Measurements from ENCODE around the gene SCLT1. TPM values are rescaled to one million over a fixed set of nuclear protein-coding genes. Genes with fewer than 3 reads are reported as not detected.

The SCLT1 gene
- total and polyA plus RNA-seq, 2 of the 8 experiments (the other 6 are each of a cell fraction or from before 2014, with no cell fraction given) = 4.8 to 13.1 TPM

DNA sequence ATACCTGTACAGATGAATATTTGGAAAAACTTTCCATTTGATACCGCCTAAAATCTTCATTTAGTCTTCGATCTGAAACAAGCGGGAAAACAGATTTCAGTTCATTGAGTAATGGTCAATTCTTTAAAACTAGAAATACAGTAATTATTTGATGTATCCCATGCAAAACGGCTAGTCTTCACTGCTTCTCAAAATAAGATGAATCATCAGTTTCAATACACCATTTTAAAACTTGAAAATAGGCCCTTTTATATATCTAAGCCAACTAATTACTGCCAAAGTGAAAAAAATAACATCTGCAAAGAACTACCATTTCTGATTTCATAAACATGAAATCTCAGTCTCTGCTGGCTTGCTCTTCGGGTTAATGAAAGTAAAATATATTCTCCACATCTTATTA, 11.0 kb downstream of the SCLT1 start:
- Histone ChIP-seq H3K4me3 (ENCODE audit: extremely low read depth in 1 of 4, insufficient read depth in 2 of 4, low read depth in 3 of 4, low read length in 4 of 4) (no peak overlapping the region), H3K9ac (replicated peaks in 1 of 4; ENCODE audit: extremely low read depth in 1 of 4, low read depth in 3 of 4, low read length in 3 of 4) (no peak overlapping the region), H3K14ac (ENCODE audit: insufficient read length) (no peak overlapping the region), H2AK5ac (ENCODE audit: low read depth, low read length) (no peak overlapping the region), H3K36me3 (ENCODE audit: control insufficient read depth in 2 of 4, insufficient read depth in 4 of 4, low read length in 3 of 4) (peaks cover 0 to 24% (median 5%) of the 10 kb centered on the region in 4 experiments; a peak in 3 of 8 replicates), H3K27me3 (replicated peaks in 1 of 4; ENCODE audit: control insufficient read depth in 3 of 4, extremely low read depth in 1 of 4, insufficient read depth in 3 of 4, low read length in 3 of 4) (no peaks in the 10 kb centered on the region), H2BK120ac (replicated peaks; ENCODE audit: low read depth, low read length) (no peak overlapping the region), H4K8ac (ENCODE audit: extremely low read depth, insufficient read depth, low read length) (no peak overlapping the region), H3K23me2 (ENCODE audit: low read depth, low read length) (no peaks in the 10 kb centered on the region), H2BK12ac (ENCODE audit: low read depth, low read length) (no peak overlapping the region), H3K4me2 (ENCODE audit: insufficient read depth in 1 of 2, low read depth in 2 of 2, low read length in 2 of 2) (no peak overlapping the region), H4K91ac (replicated peaks; ENCODE audit: insufficient read length, low read length) (no peak overlapping the region), H2BK5ac (ENCODE audit: low read depth, low read length) (no peak overlapping the region), H3K18ac (ENCODE audit: extremely low read depth, low read length) (no peak overlapping the region), H3K9me3 (ENCODE audit: insufficient read depth in 2 of 2, low read depth in 1 of 2, low read length in 1 of 2) (peaks cover 9 to 20% of the 10 kb centered on the region in 2 experiments; a peak in 3 of 4 replicates), H3K4me1 (replicated peaks in 1 of 4; ENCODE audit: control insufficient read depth in 3 of 4, insufficient read depth in 4 of 4, low read length in 3 of 4) (no peaks in the 10 kb centered on the region), H4K20me1 (replicated peaks in 1 of 2; ENCODE audit: control insufficient read depth in 1 of 2, insufficient read depth in 2 of 2, low read length in 2 of 2) (no peaks in the 10 kb centered on the region), H2BK20ac (ENCODE audit: low read length) (no peak overlapping the region), H4K5ac (ENCODE audit: insufficient read length, low read depth, low read length) (no peak overlapping the region), H3K23ac (ENCODE audit: insufficient read length) (no peak overlapping the region), H3K4ac (replicated peaks; ENCODE audit: insufficient read length, low read depth, low read length) (no peak overlapping the region), H3K79me1 (ENCODE audit: low read depth, low read length) (no peaks in the 10 kb centered on the region; the same call in 1 of the 2 replicates), H3K56ac (replicated peaks; ENCODE audit: insufficient read length, low read depth, low read length) (no peak overlapping the region), H2AFZ (ENCODE audit: low read length) (no peak overlapping the region), H3K27ac (ENCODE audit: low read depth, low read length) (no peak overlapping the region), H2BK15ac (ENCODE audit: low read length) (no peak overlapping the region), H3K79me2 (ENCODE audit: control insufficient read depth in 1 of 2, insufficient read depth in 2 of 2, low read length in 2 of 2) (peaks cover 0 to 35% of the 10 kb centered on the region in 2 experiments; a peak in 2 of 4 replicates)
- CTCF ChIA-PET (ENCODE audit: partially characterized antibody) = no interaction called here
- no peak for TF ChIP-seq TAF7 (optimal IDR thresholded peaks at IDR 0.05; ENCODE audit: borderline replicate concordance, low read depth, low read length)
- TF ChIP-seq BCL11A (IDR thresholded peaks at IDR 0.05; ENCODE audit: low read depth in 2 of 2, low read length in 2 of 2) = no peak
- TF ChIP-seq PHF8 (conservative IDR thresholded peaks at IDR 0.05; ENCODE audit: low read depth, low read length) = no peak
- TF ChIP-seq CBX8 (IDR thresholded peaks at IDR 0.05; ENCODE audit: borderline replicate concordance, low read depth, low read length) = no peak
- no peak for TF ChIP-seq POLR2AphosphoS5 (IDR thresholded peaks at IDR 0.05; ENCODE audit: low read depth, low read length)
- POLR2A ChIA-PET (ENCODE audit: partially characterized antibody) = no interaction called here
- WGBS, 2 experiments (ENCODE audit: extremely low coverage in 1 of 2, insufficient coverage in 1 of 2, insufficient read length in 1 of 2, insufficient replicate concordance in 2 of 2, low coverage in 1 of 2, low lambda C conversion rate in 2 of 2, missing lambda C conversion rate in 1 of 2) = 95% methylated on average over 5 of the region's 5 CpGs; no CpG with 5 or more reads in 1 of the 2 experiments
- no peak for FAIRE-seq
- no peak for DNase-seq (ENCODE audit: low read depth in 1 of 2, low spot score in 2 of 2)

Data from H1 (cell line).